ENCODE measurements around the gene AOAH.

Gene AOAH

GRCh38 chr7:36600869-36601530 lies 123.3 kb downstream of the AOAH start:
- H3K4me1 ChIP-seq = peaks cover 6% of the 10 kb centered on the region; the same call in 1 of the 2 replicates
- in situ Hi-C loops (cut with MboI; ENCODE audit: low sequenced_read_pairs) = no loop called here
- H3K9me3 ChIP-seq = no peaks in the 10 kb centered on the region
- no peak for DNase-seq (ENCODE audit: low spot score in 2 of 2)
- 0 out of 2 replicates have a peak, but pooled peaks cover 5% of the 10 kb centered on the region for H3K27me3 ChIP-seq (ENCODE audit: low read depth)
- H3K36me3 ChIP-seq (replicated peaks) = no peaks in the 10 kb centered on the region
- H3K4me3 ChIP-seq = no peak overlapping the region

GRCh38 chr7:36600314-36600682 lies 124.0 kb downstream of the AOAH start:
- H3K27me3 ChIP-seq (ENCODE audit: low read depth) = 0 out of 2 replicates have a peak, but pooled peaks cover 5% of the 10 kb centered on the region

GRCh38 chr7:36599645-36600313 lies 124.5 kb downstream of the AOAH start:
- no peaks in the 10 kb centered on the region for H3K36me3 ChIP-seq (replicated peaks)
- peaks cover 6% of the 10 kb centered on the region; the same call in 1 of the 2 replicates for H3K4me1 ChIP-seq
- H3K27me3 ChIP-seq (ENCODE audit: low read depth) = 0 out of 2 replicates have a peak, but pooled peaks cover 5% of the 10 kb centered on the region
- in situ Hi-C loops (cut with MboI; ENCODE audit: low sequenced_read_pairs) = no loop called here
- DNase-seq (ENCODE audit: low spot score in 2 of 2) = no peak
- H3K9me3 ChIP-seq = no peaks in the 10 kb centered on the region
- no peak overlapping the region for H3K4me3 ChIP-seq

More at GRCh38 chr7:36600314-36600682, 124.0 kb downstream of the AOAH start:
- no peak for DNase-seq (ENCODE audit: low spot score in 2 of 2)
- Histone ChIP-seq H3K36me3 (replicated peaks) (no peaks in the 10 kb centered on the region), H3K4me3 (no peak overlapping the region), H3K9me3 (no peaks in the 10 kb centered on the region), H3K4me1 (peaks cover 6% of the 10 kb centered on the region; the same call in 1 of the 2 replicates)
- in situ Hi-C loops (cut with MboI; ENCODE audit: low sequenced_read_pairs) = no loop called here

GRCh38 chr7:36598054-36598674 lies 126.1 kb downstream of the AOAH start:
- Histone ChIP-seq H3K9me3 (no peaks in the 10 kb centered on the region; the same call in 1 of the 2 replicates), H3K4me1 (peaks cover 6% of the 10 kb centered on the region; the same call in 1 of the 2 replicates), H3K4me3 (no peak overlapping the region), H3K36me3 (replicated peaks) (no peaks in the 10 kb centered on the region), H3K27me3 (ENCODE audit: low read depth) (0 out of 2 replicates have a peak, but pooled peaks cover 5% of the 10 kb centered on the region)
- in situ Hi-C loops (cut with MboI; ENCODE audit: low sequenced_read_pairs) = no loop called here
- DNase-seq (ENCODE audit: low spot score in 2 of 2) = no peak

GRCh38 chr7:36597090-36597773 lies 127.1 kb downstream of the AOAH start:
- H3K4me1 ChIP-seq = peaks cover 3% of the 10 kb centered on the region; the same call in 1 of the 2 replicates
- H3K4me3 ChIP-seq = no peak overlapping the region
- 0 out of 2 replicates have a peak, but pooled peaks cover 5% of the 10 kb centered on the region for H3K27me3 ChIP-seq (ENCODE audit: low read depth)
- in situ Hi-C loops (cut with MboI; ENCODE audit: low sequenced_read_pairs) = no loop called here
- no peaks in the 10 kb centered on the region for H3K36me3 ChIP-seq (replicated peaks)
- DNase-seq (ENCODE audit: low spot score in 2 of 2) = no peak
- H3K9me3 ChIP-seq = no peaks in the 10 kb centered on the region; the same call in 1 of the 2 replicates

- in situ Hi-C loops (cut with MboI; ENCODE audit: low sequenced_read_pairs) = no loop called here
- peaks cover 8% of the 10 kb centered on the region; the same call in 1 of the 2 replicates for H3K27me3 ChIP-seq (ENCODE audit: low read depth)
- no peaks in the 10 kb centered on the region for H3K36me3 ChIP-seq (replicated peaks)
- no peaks in the 10 kb centered on the region; the same call in 1 of the 2 replicates for H3K9me3 ChIP-seq
- no peak for DNase-seq (ENCODE audit: low spot score in 2 of 2)
- no peaks in the 10 kb centered on the region for H3K4me1 ChIP-seq
- H3K4me3 ChIP-seq = no peak overlapping the region
Measured at GRCh38 chr7:36594445-36594844, 129.8 kb downstream of the AOAH start.

GRCh38 chr7:36591636-36592035 lies 132.7 kb downstream of the AOAH start:
- no peaks in the 10 kb centered on the region for H3K36me3 ChIP-seq (replicated peaks)
- no peaks in the 10 kb centered on the region for H3K4me1 ChIP-seq
- peaks cover 4% of the 10 kb centered on the region for H3K27me3 ChIP-seq (ENCODE audit: low read depth)
- H3K9me3 ChIP-seq = no peaks in the 10 kb centered on the region; the same call in 1 of the 2 replicates
- H3K4me3 ChIP-seq = no peak overlapping the region
- in situ Hi-C loops (cut with MboI; ENCODE audit: low sequenced_read_pairs) = no loop called here
- no peak for DNase-seq (ENCODE audit: low spot score in 2 of 2)

- Histone ChIP-seq H3K27me3 (ENCODE audit: low read depth) (peaks cover 4% of the 10 kb centered on the region), H3K36me3 (replicated peaks) (no peaks in the 10 kb centered on the region), H3K4me3 (no peak overlapping the region), H3K4me1 (no peaks in the 10 kb centered on the region), H3K9me3 (no peaks in the 10 kb centered on the region; the same call in 1 of the 2 replicates)
- no peak for DNase-seq (ENCODE audit: low spot score in 2 of 2)
- in situ Hi-C loops (cut with MboI; ENCODE audit: low sequenced_read_pairs) = no loop called here
Measured at GRCh38 chr7:36589391-36589790, 134.9 kb downstream of the AOAH start.

GRCh38 chr7:36583318-36583717 lies 141.0 kb downstream of the AOAH start:
- DNase-seq (ENCODE audit: low spot score in 2 of 2) = no peak
- in situ Hi-C loops (cut with MboI; ENCODE audit: low sequenced_read_pairs) = no loop called here
- Histone ChIP-seq H3K27me3 (ENCODE audit: low read depth) (no peaks in the 10 kb centered on the region), H3K9me3 (no peaks in the 10 kb centered on the region), H3K4me1 (no peaks in the 10 kb centered on the region), H3K4me3 (no peak overlapping the region), H3K36me3 (replicated peaks) (no peaks in the 10 kb centered on the region)

GRCh38 chr7:36575832-36576231 lies 148.5 kb downstream of the AOAH start:
- Histone ChIP-seq H3K4me3 (no peak overlapping the region), H3K36me3 (replicated peaks) (no peaks in the 10 kb centered on the region), H3K9me3 (no peaks in the 10 kb centered on the region), H3K27me3 (ENCODE audit: low read depth) (no peaks in the 10 kb centered on the region), H3K4me1 (peaks cover 6% of the 10 kb centered on the region; the same call in 1 of the 2 replicates)
- DNase-seq (ENCODE audit: low spot score in 2 of 2) = no peak
- in situ Hi-C loops (cut with MboI; ENCODE audit: low sequenced_read_pairs) = no loop called here

- Histone ChIP-seq H3K27me3 (ENCODE audit: low read depth) (no peaks in the 10 kb centered on the region), H3K36me3 (replicated peaks) (no peaks in the 10 kb centered on the region), H3K4me1 (peaks cover 6% of the 10 kb centered on the region; the same call in 1 of the 2 replicates), H3K9me3 (no peaks in the 10 kb centered on the region), H3K4me3 (no peak overlapping the region)
- in situ Hi-C loops (cut with MboI; ENCODE audit: low sequenced_read_pairs) = no loop called here
- DNase-seq (ENCODE audit: low spot score in 2 of 2) = no peak
Measured at GRCh38 chr7:36573066-36573465, 151.2 kb downstream of the AOAH start.

GRCh38 chr7:36571190-36571560 lies 153.1 kb downstream of the AOAH start:
- in situ Hi-C loops (cut with MboI; ENCODE audit: low sequenced_read_pairs) = no loop called here
- H3K36me3 ChIP-seq (replicated peaks) = no peaks in the 10 kb centered on the region
- no peak overlapping the region for H3K4me3 ChIP-seq
- no peak for DNase-seq (ENCODE audit: low spot score in 2 of 2)
- H3K27me3 ChIP-seq (ENCODE audit: low read depth) = no peaks in the 10 kb centered on the region
- peaks cover 6% of the 10 kb centered on the region; the same call in 1 of the 2 replicates for H3K4me1 ChIP-seq
- H3K9me3 ChIP-seq = no peaks in the 10 kb centered on the region

GRCh38 chr7:36570528-36571189 lies 153.6 kb downstream of the AOAH start:
- no peaks in the 10 kb centered on the region for H3K27me3 ChIP-seq (ENCODE audit: low read depth)
- in situ Hi-C loops (cut with MboI; ENCODE audit: low sequenced_read_pairs) = no loop called here

More at GRCh38 chr7:36570528-36571189, 153.6 kb downstream of the AOAH start:
- H3K9me3 ChIP-seq = no peaks in the 10 kb centered on the region
- DNase-seq (ENCODE audit: low spot score in 2 of 2) = no peak
- no peak overlapping the region for H3K4me3 ChIP-seq
- H3K4me1 ChIP-seq = peaks cover 6% of the 10 kb centered on the region; the same call in 1 of the 2 replicates
- H3K36me3 ChIP-seq (replicated peaks) = no peaks in the 10 kb centered on the region

Measured in HAP-1 (cell line).